Activated naive CD4-positive, alpha-beta T cell treated with Interleukin-2 at 50 U/mL for 16 hours (primary cell): ENCODE data around the gene IFNLR1.
"Not testable (repeated sequence)": the region's sequence is repeated elsewhere in the genome, so short reads cannot be mapped to it uniquely, and the experiment has no call there.

ENCODE experiments used
- DNase-seq: peaks from one replicate; pipeline ENCODE4 v3.0.0-alpha.2; 2020

Gene IFNLR1

DNA sequence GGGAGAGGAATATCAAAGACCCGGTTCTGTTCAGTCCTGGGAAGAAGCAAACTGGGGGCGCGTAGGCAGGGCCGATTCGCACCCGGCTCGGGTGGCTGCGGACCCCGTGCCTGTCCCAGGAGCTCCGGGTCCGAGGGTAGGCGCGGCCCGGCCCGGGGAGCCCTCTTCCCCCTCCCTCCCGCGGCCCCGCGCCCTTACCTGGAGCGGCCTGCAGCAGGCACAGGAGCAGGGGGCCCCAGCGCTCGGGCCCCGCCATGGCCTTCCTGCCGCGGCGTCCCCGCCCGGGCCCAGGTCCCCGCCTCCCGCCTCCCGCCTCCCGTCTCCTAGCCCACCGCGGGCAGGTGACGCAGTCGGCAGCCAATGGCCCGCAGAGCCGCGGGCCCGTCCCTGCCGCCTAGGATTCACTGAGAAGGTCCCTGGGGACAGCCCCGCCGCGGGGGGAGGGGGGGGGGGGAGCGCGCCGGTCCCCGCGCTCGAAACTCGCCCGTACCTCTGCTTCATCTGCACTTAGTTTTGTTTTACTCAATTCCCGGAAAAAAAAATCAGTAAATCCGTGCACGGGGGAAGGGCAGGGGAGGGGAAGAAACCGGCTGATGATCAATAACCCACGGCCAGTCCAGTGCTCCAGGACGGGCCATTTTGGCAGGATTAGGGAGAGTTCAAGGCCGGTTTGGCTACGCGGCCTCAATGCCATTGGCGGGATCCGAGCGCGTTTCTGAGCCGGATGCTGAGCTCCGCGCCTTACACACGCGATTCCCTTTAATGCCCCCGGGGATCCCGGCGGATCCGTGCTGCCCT is at the start of gene IFNLR1:
IFNLR1 (minus strand) TSS at position 297 of the 798 bp plus-strand sequence; CDS start at position 256, 41 bp downstream.
- DNase-seq, result peak; percentile 80

DNA sequence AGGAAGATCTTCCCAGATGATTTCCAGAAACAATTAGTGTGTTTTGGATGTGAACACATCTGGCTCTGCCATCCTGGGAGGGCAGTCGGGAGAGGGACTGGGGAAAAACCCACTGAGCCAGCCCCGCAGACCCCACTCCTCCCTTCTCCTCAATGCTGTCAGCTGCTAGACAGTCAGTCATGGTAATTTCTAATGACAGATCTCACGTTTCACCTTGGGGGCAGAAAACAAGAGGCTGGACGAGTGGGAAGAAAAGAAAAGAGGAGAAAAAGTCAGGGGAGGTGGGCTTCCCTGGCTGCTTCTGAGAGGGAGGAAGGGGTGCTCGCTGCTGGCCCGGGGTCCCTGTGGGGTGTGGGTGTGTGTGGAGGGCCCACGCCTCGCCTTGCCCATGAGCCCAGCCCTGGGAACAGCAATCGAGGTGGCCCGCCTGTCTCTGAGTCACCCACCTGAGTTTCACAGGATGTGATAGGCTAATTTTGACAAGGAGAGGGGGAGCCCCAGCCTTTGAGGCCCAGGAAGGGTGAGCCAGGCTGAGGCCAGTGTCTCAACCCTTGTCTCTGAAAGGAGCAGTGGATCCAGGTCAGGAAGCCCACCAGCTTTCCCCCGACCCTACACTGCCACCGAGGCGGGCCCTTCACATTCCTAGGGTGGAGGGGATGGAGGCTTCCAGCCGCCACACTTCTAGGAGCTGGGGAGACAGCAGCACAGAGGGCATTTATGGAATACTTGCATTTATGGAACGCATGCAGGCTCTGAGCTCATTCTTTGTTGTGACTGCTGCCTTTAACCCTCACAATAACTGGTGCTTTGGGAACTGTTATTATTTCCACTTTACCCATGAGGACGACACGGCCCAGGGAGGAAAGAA is 49.1 kb upstream of the IFNLR1 start:
- peak; percentile 43 for DNase-seq

DNA sequence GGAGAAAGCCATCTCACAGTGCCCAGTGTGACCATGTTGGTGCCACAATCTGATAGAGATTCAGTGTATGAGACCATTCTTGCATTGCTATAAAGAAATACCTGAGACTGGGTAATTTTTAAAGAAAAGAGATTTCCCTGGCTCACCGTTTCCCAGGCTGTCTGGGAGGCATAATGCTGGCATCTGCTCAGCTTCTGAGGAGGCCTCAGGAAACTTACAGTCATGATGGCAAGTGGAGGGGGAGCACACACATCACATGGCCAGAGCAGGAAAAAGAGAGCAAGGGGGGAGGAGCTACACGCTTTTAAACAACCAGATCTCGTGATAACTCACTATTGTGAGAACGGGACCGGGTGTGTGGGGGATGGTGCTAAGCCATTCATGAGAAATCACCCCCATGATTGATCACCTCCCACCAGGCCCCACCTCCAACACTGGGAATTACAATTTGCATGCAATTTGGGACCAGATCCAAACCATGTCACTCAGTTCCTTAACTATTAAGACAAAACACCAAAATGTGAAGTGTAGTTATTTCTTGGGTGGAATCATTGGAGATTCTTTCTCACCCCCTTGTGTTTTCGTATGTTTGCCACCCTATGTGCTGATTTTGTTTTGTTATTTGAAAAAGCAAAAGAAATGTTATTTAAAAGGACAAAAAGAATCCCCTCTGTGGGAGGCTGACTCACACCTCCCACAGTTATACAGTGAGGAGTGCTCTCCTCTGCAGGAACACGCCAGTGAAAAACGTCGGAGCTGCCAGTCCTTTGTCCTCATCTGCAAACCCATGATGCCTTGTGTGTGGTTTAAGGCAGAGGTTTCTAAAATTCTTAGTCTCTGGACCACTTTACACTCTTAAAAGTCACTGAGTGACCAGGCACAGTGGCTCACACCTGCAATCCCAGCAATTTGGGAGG is 46.9 kb upstream of the IFNLR1 start:
- DNase-seq, result no peak

GRCh38 chr1:24231701-24232100 is 44.6 kb upstream of the IFNLR1 start:
- DNase-seq, result no peak

DNA sequence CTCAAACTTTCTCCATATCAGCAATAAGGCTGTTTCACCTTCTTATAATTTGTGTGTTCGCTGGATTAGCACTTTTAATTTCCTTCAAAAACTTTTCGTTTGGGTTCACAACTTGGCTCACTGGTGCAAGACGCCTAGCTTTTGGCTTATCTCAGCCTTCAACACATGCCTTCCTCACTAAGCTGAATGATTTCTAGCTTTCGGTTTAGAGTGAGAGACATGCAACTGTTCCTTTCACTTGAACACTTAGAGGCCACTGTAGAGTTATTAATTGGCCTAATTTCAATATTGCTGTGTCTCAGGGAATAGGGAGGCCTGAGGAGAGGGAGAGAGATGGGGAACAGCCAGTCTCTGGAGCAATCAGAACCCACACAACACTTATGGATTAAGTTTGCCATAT is 41.2 kb upstream of the IFNLR1 start:
- no peak for DNase-seq

GRCh38 chr1:24226749-24227148 is 39.7 kb upstream of the IFNLR1 start:
- no peak for DNase-seq

- no peak for DNase-seq
Measured at GRCh38 chr1:24224761-24225160, 37.7 kb upstream of the IFNLR1 start.

DNA sequence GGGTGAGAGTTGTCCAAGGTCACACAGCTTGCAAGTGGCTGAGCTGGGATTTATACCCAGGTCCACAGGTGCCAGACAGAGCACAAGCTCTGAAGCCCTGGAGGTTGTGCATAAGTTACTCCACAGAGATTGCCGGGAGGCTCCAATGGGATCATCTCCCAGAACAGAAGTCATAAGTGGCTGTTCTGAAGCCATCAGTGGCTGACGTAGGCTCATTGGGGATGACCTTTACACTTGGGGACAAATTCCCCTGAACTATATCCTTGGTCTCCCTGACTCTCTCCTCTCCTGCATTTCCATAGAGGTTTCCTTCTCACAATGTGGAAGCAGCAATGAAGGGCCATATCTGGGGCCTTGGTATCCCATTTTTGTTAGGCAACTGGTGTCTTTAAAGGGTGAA is 37.0 kb upstream of the IFNLR1 start:
- DNase-seq, result no peak

- DNase-seq, result no peak
Measured at GRCh38 chr1:24222793-24223192, 35.7 kb upstream of the IFNLR1 start.

DNA sequence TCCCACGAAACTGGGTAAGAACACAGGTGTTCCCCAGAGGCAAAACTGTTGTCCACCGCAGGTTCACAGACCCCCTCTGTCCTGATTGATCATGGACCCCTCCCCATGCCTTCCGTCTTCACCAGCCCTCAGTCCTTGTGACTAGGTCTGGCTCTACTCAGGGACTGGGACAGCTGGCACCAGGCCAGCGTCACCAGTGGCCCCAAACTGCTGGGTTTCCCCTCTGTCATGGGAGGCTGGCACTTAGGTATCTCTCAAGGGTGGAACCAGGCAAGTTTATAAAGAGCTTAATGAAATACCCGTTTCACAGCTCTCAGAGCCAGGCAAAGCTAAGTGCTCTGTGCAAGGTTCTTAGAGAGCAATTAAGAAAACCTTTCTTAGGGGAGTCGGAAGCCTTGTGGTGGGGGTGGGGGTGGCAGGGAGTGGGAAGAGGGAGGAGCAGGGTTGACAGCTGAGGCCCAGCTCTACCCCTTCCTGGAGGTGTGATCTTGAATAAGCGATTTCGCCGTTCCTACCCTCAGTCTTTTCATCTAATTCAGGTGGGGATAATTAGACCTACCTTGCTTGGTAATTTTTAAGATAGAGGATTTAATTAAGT is 35.0 kb upstream of the IFNLR1 start:
- no peak for DNase-seq

DNA sequence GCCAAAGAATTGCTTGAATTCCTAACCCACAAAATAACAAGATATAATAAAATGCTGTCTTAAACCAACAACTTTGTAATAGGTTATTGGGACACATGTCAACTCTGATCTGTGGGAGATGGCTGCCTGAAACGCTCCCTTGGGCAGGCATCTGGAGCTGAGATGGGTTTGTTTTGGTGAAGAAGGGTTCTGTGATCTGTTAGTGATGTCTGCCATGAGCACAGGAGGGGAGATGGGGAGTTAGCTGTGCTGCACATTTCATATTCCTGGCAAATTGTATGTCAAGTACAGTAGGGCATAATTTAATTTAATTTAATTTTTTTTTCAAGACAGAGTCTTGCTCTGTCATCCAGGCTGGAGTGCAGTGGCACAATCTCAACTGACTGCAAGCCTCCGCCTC is 34.2 kb upstream of the IFNLR1 start:
- DNase-seq, result no peak

DNA sequence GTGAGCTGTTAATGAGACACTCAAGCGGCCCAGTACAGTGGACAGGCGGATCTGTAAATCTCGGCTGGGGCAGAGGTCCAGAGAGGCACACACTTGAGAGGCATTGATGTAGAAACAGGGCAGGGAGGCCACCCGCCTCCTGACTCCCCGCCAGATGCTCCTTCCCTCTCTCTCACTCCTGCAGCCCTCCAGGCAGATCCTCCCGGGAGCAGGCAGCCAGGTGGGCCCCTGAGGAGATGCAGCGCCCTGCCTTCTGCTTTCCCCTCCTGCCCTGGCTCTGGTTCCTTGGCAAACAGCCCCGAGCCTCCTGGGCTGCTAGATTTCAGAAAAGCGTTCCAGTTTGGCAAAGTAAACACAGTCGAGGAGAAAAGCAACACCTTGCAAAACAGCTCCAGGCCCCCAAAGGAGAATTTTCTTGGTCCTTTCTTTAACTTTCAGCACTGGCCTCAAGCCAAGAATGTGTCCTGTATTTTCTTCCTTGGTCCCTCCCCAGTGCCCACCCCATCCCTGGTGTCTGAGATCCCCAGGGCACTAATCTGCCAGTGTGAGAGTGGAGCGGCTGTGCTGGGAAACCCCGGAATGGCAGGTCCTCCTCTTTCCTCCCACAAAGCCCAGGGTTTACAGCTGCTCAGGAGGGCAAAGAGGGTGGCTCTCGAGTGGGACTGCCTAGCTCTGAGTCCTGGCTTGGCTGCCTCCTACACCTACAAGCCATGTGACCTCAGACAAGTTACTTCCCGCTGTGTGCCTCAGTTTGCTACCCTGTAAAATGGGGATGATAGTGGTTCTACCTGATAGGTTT is 29.4 kb upstream of the IFNLR1 start:
- no peak for DNase-seq

- no peak for DNase-seq
Measured at GRCh38 chr1:24215226-24215814, 28.2 kb upstream of the IFNLR1 start.

DNA sequence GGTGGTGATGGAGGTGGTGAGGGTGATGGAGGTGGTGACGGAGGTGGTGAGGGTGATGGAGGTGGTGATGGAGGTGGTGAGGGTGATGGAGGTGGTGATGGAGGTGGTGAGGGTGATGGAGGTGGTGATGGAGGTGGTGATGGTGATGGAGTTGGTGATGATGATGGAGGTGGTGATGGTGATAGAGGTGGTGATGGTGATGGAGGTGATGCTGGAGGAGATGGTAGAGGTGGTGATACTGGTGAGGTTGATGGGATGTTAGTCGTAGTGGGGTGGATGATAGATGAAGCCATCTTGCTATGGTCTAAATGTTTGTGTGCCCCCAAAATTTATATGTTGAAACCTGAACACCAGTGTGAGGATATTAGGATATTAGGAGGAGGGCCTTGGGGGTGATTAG is 25.3 kb upstream of the IFNLR1 start:
- no peak for DNase-seq

DNA sequence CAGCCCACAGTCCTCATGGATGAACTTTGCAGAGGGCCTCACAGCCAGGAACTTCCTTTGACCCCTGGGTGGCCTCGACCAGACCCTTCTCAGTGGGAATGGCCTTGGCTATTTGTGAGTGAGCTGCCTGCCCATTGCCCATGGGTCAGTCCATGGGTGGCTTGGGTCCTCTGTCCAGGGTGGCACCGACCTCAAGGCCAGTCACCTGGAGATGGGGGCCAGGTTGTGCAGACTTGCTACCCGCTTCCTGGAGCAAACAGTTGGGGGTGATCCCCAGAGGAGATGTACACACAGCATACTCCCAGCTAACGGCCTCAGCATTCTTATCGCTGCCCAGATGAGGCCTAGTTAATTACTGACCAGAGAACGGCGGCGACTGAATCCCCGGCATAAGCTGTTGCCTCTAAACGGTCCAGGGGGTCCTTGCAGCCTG is 23.1 kb upstream of the IFNLR1 start:
- DNase-seq, result no peak

GRCh38 chr1:24209097-24209496 is 22.0 kb upstream of the IFNLR1 start:
- DNase-seq, result no peak

GRCh38 chr1:24207709-24208108 is 20.6 kb upstream of the IFNLR1 start:
- DNase-seq, result no peak

DNA sequence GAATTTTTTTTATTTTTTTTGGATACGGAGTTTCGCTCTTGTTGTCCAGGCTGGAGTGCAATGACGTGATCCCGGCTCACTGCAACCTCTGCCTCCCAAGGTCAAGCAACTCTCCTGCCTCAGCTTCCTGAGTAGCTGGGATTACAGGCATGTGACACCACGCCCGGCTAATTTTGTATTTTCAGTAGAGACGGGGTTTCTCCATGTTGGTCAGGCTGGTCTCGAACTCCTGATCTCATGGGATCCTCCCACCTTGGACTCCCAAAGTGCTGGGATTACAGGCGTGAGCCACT is 20.3 kb upstream of the IFNLR1 start:
- not testable (repeated sequence) for DNase-seq

DNA sequence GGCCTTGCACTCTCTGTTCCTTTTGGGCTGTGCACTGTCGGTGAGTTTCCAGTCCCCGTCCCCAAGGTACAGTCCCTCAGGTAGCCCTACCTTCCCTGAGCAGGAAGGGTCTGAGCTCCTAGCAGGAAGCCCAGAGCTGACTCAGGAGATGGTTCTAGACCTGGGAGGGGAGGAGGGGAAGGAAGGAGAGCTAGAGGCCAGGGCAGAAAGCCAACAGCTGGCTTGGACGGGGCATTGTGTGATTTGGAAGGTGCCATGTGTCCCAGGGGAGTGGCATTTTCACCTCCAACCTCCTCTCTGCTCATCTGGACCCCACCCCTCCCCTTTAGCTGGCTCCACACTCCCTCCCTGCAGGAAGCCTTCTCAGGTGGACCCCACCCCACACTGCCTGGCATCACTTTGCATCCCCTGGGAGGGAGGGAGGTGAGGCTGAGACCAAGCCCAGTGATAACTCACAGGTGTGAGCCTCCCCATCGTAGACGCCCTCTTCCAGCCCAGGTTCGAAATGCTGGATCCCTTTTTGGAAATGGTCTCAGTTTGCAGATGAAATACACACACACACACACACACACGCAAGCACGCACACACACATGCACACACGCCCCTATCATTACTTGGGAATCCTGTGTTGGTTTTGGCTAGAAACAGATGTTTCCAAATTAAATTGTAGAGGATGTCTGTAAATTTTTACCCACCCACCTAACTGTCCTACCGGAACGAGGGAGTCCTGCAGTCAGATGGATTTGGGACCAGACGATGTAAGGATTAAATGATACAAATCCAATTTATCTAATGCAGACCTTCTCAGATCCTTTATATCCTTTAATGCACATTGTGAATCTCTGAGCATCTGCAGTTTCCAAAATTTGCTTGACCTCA is 19.7 kb upstream of the IFNLR1 start:
- no peak for DNase-seq

DNA sequence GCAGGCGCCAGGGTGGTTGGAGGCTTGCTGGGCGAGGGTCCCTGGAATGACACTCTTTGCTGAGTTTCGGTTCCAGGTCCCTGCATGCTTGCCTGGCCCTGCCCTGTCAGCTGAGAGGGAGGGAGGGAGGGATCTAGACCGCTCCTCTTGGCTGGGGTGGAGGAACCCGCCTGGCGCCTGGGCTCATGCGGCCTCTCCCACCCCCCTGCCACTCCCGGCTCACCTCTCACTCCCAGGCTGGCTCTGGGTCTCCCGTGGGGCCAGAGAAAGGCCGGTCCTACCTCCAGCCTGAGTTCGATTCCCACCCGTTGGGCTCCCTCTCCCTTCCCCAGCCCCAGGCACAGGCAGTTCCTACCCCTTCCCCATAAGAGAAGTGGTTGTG is 19.0 kb upstream of the IFNLR1 start:
- DNase-seq, result no peak
